GM12891 (cell line): ENCODE measurements around the gene PTPRG.

ENCODE experiments used
- PAX5 ChIP-seq: IDR thresholded peaks from 2 replicates; pipeline ENCODE4 v1.6.1; 2011; ENCODE audit warnings: low read length, moderate library complexity, mild to moderate bottlenecking; ENCODE audit not compliant: insufficient read depth, severe bottlenecking
- POLR2A ChIP-seq: IDR thresholded peaks from 2 replicates; pipeline ENCODE4 v1.6.1; 2011; ENCODE audit warnings: low read depth, low read length, control low read depth
- POLR2AphosphoS5 ChIP-seq: IDR thresholded peaks from 2 replicates; pipeline ENCODE4 v1.6.1; 2011; ENCODE audit warnings: low read depth, low read length, control low read depth
- POU2F2 ChIP-seq: IDR thresholded peaks from 2 replicates; pipeline ENCODE4 v1.6.1; 2011; ENCODE audit warnings: low read depth, mild to moderate bottlenecking, control low read depth, low read length, moderate library complexity
- SPI1 ChIP-seq: IDR thresholded peaks from 2 replicates; pipeline ENCODE4 v1.6.1; 2011; ENCODE audit warnings: low read depth, low read length, control low read depth
- TAF1 ChIP-seq: IDR thresholded peaks from 2 replicates; pipeline ENCODE4 v1.6.1; 2011; ENCODE audit warnings: low read depth, low read length, control low read depth

DNA sequence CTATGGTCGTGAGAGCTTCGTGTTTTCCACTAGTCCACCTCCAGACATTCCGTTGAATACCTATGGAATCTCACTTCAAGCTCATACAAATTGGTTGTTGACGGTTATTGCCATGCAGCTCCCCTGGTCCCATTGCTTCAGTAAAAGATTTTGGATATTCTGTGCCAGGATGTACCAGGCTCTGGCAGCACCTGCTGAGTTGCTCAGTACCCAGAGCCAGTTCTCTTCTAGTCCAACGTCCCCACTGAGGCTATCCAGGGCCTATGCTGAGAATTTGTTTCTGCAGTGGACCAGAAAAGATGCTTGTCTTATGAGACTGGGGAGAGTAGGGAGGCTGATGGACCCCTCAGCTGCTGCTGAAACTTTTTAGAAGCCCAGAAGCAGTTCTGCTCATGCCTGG lies 533.1 kb downstream of the PTPRG start:
- TF ChIP-seq POLR2AphosphoS5: no peak
- TF ChIP-seq TAF1: no peak
- no peak for TF ChIP-seq POLR2A
- TF ChIP-seq POU2F2: no peak
- no peak for TF ChIP-seq PAX5
- TF ChIP-seq SPI1: no peak
